Mucosa of rectum (tissue), 2 donors: ENCODE results near the gene KIAA2012.

Source experiments
- H3K27ac ChIP-seq, 2 donors: one replicate each; pipeline ENCODE4 v1.7.0; 2013; ENCODE audit warnings: inconsistent platforms in 2 of 2, low read depth in 2 of 2, low read length in 2 of 2
- H3K27me3 ChIP-seq, 2 donors: one replicate each; pipeline ENCODE4 v1.7.0; 2013; ENCODE audit warnings: low read length in 2 of 2; ENCODE audit not compliant: control insufficient read depth in 2 of 2, insufficient read depth in 2 of 2
- H3K36me3 ChIP-seq, 2 donors: one replicate each; pipeline ENCODE4 v1.7.0; 2013; ENCODE audit warnings: low read length in 2 of 2; ENCODE audit not compliant: control insufficient read depth in 2 of 2, insufficient read depth in 2 of 2
- H3K4me1 ChIP-seq, 2 donors: one replicate each; pipeline ENCODE4 v1.7.0; 2013; ENCODE audit warnings: low read length in 2 of 2, mild to moderate bottlenecking in 1 of 2; ENCODE audit not compliant: control insufficient read depth in 2 of 2, insufficient read depth in 2 of 2
- H3K4me3 ChIP-seq, 2 donors: one replicate each; pipeline ENCODE4 v1.7.0; 2013; ENCODE audit warnings: low read length in 2 of 2
- H3K9ac ChIP-seq, 2 donors: one replicate each; pipeline ENCODE4 v1.7.0; 2013; ENCODE audit warnings: low read length in 2 of 2, low read depth in 1 of 2, mild to moderate bottlenecking in 1 of 2
- H3K9me3 ChIP-seq, 2 donors: one replicate each; pipeline ENCODE4 v1.7.0; 2013; ENCODE audit warnings: low read length in 2 of 2; ENCODE audit not compliant: control insufficient read depth in 2 of 2
- donor health status: healthy.
- donor health status: Normal muscosa, but diverticular disease.

The KIAA2012 gene

DNA sequence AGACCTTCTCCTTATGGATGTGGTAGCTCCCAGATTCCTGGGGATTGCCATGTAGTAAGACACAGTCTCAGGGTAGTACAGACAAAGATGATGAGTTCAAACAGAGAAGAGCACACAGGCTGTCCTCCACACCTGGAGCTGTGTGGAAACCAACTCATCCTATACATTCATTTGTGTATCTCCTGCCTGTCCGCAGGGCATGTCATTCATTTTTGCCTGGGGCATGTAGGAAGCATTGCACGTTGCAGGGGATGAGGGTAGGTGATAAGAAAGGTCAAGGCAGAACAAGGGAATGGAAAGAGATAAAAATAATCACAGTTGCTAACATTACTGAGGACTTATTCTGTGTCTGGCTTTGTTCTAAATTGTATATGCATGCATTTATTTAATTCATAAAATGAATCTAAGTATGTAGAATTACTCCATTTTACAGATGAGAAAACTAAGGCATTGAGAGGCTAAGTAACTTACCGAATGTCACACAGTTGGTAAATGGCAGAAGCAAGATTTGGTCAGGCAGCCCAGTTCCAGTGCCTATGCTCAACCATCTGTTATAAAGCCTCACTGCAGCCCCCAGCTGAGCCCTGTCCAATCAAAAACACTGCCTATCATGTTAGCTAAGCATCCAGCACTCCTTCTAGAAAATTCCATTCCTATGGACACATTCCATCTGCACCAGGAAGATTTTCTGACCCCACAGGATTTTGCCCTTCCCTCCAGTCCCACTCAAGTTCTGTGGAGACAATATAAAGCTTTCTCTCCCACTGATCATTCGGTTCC is 84.3 kb downstream of the KIAA2012 start:
- H3K9me3 ChIP-seq, result no peaks in the 10 kb centered on the region
- no peaks in the 10 kb centered on the region for H3K27me3 ChIP-seq
- H3K9ac ChIP-seq, result no peak overlapping the region
- H3K4me3 ChIP-seq, result no peak overlapping the region
- H3K36me3 ChIP-seq, result no peaks in the 10 kb centered on the region
- no peaks in the 10 kb centered on the region for H3K4me1 ChIP-seq
- H3K27ac ChIP-seq, result no peak overlapping the region

DNA sequence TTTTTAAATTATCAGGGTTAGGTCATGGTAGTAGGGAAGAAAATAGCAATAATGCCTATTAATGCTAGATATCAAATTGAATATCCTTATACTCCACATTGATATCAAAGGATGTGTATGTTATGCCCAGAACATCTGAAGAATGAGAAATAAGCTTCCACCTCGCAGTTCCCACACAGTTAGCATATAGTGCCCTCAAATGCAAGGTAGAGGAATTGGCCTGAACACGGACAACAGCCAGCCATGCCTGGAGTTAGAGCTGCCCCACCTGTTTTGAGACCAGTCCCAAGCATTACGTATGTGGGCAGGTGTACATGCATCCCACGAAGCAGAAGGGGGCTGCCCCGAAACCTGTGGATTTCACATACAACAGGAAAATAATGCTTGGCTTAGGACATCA is 85.7 kb downstream of the KIAA2012 start:
- Histone ChIP-seq H3K36me3 (no peaks in the 10 kb centered on the region), H3K27ac (no peak overlapping the region), H3K4me1 (no peaks in the 10 kb centered on the region), H3K4me3 (no peak overlapping the region), H3K27me3 (no peaks in the 10 kb centered on the region), H3K9me3 (no peaks in the 10 kb centered on the region), H3K9ac (no peak overlapping the region)

DNA sequence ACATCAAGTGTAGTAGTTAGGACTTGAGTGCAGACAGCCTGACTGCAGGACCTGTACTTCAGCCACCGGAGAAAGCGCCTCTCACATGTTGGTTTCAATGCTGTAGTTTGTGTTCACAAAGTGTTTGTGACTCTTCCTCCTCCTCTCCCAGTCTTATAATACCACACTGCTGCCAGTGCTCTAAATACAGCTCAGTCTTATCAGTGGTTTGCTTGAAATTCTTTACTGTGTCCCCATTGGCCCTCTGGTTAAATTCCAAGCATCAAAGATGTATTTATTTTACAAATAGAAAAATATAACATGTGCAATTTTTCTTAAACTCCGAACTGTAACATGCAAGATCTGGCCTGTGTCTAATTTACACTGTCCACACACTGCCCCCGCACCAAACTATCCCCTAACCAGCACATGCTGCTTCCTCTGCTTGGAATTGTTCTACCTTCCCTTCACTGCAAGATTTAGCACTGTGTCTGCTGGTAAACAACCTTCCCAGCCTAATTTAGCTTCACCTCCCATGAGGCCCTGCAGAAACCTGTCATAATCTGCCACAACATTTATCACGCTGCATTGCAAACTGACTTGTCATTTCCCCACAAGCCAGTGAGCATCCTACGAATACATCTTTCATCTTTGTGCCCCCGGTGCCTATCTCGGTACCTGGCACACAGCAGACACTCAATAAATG is 88.2 kb downstream of the KIAA2012 start:
- no peaks in the 10 kb centered on the region for H3K36me3 ChIP-seq
- no peaks in the 10 kb centered on the region for H3K4me1 ChIP-seq
- no peak overlapping the region for H3K9ac ChIP-seq
- no peak overlapping the region for H3K4me3 ChIP-seq
- no peak overlapping the region for H3K27ac ChIP-seq
- no peaks in the 10 kb centered on the region for H3K9me3 ChIP-seq
- no peaks in the 10 kb centered on the region for H3K27me3 ChIP-seq

DNA sequence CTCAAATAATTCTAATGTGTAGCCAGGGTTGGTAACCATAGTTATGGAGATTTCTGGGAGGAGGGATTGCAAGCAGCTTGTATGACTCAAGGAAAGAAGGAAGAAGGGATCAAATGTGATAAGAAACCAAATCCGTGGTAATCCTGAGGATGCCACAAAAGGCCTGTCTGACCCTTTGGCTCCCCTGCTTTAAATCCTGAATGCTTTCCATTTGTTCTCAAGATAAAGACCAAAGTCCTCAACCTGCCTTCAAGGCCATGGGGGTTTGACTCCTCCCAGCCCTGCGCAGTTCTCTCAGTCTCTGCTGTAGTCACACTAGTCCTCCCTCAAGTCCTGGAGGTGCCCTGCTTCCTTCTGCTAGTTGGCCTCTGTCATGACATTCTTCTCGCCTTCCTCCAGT is 91.4 kb downstream of the KIAA2012 start:
- H3K9me3 ChIP-seq, result no peaks in the 10 kb centered on the region
- no peaks in the 10 kb centered on the region for H3K4me1 ChIP-seq
- no peak overlapping the region for H3K9ac ChIP-seq
- no peak overlapping the region for H3K4me3 ChIP-seq
- no peak overlapping the region for H3K27ac ChIP-seq
- H3K27me3 ChIP-seq, result no peaks in the 10 kb centered on the region
- no peaks in the 10 kb centered on the region for H3K36me3 ChIP-seq

DNA sequence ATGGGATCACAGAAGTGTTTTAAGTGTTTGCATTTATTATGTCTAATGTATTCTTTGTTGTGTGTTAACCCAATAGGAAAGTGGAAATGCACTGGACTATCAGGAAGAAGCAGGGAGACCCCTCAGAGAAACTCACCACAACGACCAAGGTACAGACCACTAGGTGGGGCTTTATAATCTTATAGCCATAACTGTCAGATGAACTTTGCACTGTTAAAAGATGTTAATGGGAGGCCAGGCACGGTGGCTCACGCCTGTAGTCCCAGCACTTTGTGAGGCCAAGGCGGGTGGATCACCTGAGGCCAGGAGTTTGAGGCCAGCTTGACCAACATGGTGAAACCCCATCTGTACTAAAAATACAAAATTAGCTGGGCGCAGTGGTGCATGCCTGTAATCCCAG is 92.2 kb downstream of the KIAA2012 start:
- H3K27ac ChIP-seq, result no peak overlapping the region
- H3K9ac ChIP-seq, result no peak overlapping the region
- no peaks in the 10 kb centered on the region for H3K4me1 ChIP-seq
- no peak overlapping the region for H3K4me3 ChIP-seq
- no peaks in the 10 kb centered on the region for H3K36me3 ChIP-seq
- H3K9me3 ChIP-seq, result no peaks in the 10 kb centered on the region
- peaks cover 0 to 3% of the 10 kb centered on the region in 2 donors for H3K27me3 ChIP-seq

DNA sequence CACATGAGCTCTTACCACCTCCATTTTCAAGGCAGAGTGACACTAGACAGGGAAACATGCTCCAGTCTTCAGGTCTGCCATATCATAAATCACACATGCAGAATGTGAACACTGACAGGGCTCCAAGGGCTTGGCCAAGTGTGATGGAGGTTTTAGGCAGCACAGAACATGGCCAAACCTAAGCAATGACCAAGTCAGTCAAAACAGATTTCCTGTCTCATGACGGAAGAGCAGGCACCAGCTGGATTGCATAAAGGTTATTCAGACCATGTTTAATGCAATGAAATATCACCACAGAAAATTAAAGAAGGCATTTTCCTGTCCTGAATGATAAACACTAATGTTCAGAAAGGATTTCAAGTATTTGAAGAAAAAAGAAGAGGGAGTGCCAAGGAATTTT is 92.9 kb downstream of the KIAA2012 start:
- Histone ChIP-seq H3K27ac (no peak overlapping the region), H3K9ac (no peak overlapping the region), H3K9me3 (no peaks in the 10 kb centered on the region), H3K4me1 (no peaks in the 10 kb centered on the region), H3K4me3 (no peak overlapping the region), H3K27me3 (peaks cover 0 to 3% of the 10 kb centered on the region in 2 donors), H3K36me3 (no peaks in the 10 kb centered on the region)

DNA sequence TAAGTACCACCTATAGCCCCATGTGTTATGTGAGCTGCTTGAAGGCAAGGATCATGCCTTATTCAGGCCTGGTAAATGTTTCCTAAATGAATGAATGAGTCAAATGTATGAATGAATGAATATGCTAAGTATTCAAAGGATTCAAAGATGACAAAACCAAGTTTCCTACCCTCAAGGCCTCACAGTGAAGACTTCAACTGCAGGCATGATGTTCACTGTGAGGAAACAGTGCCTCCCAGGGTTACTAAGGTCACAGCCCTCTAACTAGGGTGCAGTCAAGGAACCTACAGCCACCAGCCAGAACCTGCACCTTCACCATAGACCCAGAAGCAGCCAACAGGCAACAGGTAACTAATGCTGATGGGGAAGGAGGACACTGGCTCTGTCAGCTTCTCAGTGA is 96.1 kb downstream of the KIAA2012 start:
- Histone ChIP-seq H3K9ac (no peak overlapping the region), H3K27ac (no peak overlapping the region), H3K4me1 (no peaks in the 10 kb centered on the region), H3K9me3 (no peaks in the 10 kb centered on the region), H3K27me3 (peaks cover 0 to 3% of the 10 kb centered on the region in 2 donors), H3K36me3 (no peaks in the 10 kb centered on the region), H3K4me3 (no peak overlapping the region)

DNA sequence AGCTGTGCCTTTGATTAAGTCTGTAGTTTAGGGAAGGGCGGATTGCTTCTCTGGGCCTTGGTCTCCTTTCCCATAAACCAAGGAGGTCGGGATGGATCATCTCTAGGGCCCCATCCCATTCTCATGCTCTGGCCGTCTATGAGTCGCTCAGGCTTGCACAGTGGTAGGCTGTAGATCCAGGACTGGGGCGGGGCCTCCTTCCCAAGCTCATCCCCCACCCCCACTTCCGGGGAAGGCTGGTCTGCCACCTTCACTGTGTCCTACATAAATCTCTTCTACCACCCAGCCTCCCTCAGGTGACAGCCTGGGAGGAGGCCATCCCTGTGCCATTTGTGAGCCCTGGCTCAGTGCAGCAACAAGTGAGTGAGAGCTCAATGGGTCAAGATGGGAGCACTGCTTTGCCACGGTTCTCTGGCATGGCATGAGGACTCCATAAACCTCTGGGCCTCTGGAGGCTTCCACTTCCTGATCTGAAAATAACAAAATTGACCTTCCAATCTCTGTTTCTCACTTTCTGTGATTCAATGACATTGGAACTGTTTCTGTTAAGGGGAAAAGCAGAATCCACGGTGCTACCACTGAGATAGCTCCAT is 96.9 kb downstream of the KIAA2012 start:
- Histone ChIP-seq H3K27me3 (peaks cover 0 to 3% of the 10 kb centered on the region in 2 donors), H3K4me1 (no peaks in the 10 kb centered on the region), H3K36me3 (no peaks in the 10 kb centered on the region), H3K27ac (no peak overlapping the region), H3K4me3 (no peak overlapping the region), H3K9me3 (no peaks in the 10 kb centered on the region), H3K9ac (no peak overlapping the region)

DNA sequence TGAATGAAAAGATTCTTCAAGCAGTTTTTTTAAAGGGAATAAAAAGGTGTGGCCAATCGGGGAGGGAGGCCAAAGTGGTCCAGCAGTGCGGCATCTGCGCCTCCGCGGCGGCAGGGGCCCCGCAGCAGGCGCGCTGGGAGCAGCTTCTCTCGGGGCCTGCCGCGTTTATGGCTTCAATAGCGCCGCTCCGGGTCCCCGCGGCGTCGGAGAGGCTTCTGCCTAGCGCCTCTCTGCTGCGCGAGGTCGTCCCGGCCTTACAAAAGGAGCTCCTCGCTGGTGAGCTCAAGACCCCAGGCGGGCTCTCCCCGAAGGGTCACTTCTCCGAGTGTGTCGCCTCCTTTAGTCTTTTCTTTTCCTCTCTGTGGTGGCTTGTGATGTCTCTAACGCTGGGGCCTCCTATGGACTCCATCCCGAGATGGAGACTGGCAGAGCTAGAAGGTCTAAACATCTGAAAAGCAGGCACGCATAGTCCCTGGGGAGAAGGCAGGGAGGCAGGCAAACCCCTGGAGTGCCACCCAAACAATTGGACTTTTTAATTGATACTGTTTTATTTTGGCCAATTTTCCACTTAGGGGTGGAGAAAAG is 98.3 kb downstream of the KIAA2012 start:
- peaks cover 0 to 3% of the 10 kb centered on the region in 2 donors for H3K27me3 ChIP-seq
- H3K36me3 ChIP-seq, result no peaks in the 10 kb centered on the region
- no peaks in the 10 kb centered on the region for H3K4me1 ChIP-seq
- no peak overlapping the region for H3K27ac ChIP-seq
- H3K9ac ChIP-seq, result no peak overlapping the region
- no peak overlapping the region for H3K4me3 ChIP-seq
- no peaks in the 10 kb centered on the region for H3K9me3 ChIP-seq
